ENCODE data around the gene POLD3.
"Not testable (repeated sequence)": the region's sequence is repeated elsewhere in the genome, so short reads cannot be mapped to it uniquely, and the experiment has no call there.

The POLD3 gene

DNA sequence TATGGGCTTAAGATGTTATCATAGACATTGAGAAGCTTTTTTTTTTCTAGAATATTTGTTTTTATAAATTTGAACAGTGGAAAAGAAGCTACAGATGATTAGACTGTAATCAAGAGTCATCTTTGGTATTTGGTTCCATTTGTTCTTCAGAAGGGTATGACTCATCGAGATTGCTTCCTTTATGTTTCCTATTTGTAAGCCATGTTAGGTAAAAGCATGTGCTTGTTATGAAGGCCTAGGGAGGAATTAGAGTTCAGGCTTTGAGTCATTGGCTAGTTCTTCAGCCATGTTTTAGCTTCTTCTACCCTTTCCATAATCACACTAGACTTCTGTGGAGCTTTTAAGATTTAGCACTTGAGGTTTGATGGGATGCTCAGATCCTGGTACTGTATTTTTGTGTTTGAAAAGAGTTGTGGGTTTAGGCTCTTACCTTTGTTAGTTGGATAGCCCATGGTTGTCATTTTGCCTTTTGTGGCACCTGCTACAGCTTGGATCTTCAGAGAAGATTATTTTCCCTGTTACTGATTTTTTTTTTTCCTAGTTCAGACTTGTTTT, 44.3 kb downstream of the POLD3 start:
- no peak for DNase-seq

DNA sequence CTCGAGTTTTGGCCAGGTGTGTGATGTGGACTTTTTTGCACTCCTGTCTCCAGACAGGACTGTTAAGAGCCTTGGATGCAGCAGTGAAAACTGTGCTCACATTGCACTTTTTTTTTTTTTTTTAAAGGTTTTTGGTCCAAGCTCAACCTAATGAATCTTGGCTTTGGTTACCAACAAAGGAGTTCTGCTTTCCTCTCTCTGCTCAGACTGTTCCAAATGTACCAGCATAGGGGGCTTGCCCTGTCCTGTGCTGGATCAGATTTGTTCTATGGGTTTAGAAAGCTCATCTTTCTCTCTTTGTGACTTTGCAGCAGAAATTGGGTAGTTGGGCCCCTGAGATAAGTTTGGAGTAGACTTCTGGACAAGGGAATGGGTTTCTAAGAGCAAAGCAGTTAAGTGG, 45.3 kb downstream of the POLD3 start:
- DNase-seq, result no peak

DNA sequence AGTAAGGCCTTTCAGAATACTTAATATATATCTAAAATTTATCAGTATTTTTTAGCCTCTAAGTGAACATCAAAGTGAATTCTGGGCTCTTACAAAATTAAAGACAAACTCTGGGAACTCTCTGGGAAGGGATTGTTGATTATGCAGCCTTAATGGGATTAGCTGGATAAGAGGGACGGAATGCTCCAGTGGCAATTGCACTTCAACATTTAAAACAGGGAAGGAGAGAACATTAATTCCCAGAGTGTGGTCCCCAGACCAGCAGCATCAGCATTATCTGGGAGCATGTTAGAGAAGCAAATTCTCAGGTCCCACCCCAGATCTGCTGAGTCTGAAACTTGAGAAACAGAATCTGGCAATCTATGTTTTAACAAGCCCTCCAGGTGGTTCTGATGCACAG, 46.5 kb downstream of the POLD3 start:
- DNase-seq, result peak in 1 of 51 donors; percentile 45

DNA sequence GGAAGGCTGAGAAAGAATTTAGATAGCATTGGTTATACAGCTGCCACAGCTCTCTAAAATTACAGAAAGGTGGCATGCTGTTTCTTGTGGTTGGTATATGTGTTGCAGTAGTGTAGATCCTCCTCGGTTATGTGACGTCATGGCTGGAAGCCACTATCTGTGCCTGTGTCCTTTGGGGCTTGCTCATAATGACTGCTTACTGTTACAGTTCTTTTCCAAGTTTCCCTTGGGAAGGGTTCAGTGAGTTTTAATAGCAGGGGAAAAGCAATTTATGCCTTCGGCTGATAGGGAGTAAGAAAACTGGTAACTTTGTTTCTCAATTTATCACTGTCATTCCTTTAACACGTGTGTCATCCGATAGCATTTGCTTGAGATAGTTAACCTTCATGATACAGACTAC, 47.2 kb downstream of the POLD3 start:
- DNase-seq, result peak in 1 of 51 donors; percentile 6

DNA sequence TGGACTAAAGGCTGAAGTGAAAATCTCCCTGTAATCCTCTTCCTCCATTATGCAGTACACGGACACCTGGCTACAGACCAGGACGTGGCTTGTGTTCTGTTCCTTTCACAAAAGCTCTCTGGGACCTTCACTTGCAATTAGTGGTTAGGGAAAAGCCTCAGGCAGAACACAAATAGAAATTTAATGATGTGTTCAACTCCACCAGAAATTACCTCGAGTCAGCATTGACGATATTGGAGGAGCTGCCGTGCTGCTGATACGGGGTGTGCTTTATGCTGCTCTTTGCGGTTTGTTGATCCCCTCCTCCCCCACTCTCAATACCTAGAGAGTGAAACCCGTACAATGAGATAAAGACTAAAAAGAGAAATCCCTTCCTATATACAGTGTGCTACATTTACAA, 48.9 kb downstream of the POLD3 start:
- DNase-seq, result peak in 2 of 51 donors; percentile 1 to 4

DNA sequence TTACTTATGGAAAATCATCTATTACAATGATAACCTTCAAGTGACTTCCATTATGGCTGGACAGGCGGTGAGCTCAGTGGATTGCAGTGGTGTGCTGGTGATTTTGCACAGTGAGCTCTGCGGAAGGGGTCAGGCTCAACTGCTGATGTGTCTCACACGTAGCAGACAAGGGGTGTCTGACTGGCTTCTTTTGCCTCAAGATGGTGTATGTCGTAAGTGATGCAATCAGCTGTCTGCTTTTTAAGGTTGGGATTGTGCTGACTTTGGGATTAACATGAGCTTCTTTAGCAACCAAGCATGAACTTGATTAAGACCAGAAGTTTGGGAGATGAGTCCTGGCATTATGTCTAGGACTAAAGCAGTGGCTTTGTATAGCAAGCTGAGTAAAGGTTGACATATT, 49.5 kb downstream of the POLD3 start:
- no peak for DNase-seq

- no peak for DNase-seq
Observed at GRCh38 chr11:74642912-74643311, 50.5 kb downstream of the POLD3 start.

DNA sequence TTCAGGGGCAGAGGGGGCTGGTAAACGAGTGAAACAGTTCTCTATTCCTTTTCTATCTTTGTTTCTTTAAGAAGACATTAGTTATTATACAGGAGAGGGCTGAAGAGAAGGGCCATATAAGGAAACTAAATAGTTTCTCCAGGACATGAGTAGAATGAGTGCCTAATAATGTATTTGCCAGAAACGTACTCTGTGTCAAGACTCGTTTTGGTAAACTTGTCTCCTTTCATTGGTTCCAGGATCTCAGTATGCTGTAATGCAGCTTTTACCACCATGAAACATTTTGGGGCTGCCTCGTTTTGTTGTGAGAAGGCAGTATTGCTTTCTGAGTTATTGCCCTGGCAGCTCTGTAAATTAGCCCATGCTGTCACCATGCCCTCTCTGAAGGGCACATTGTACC, 51.7 kb downstream of the POLD3 start:
- DNase-seq, result no peak

GRCh38 chr11:74646215-74646614, 53.8 kb downstream of the POLD3 start:
- DNase-seq, result no peak

- no peak for DNase-seq
Observed at GRCh38 chr11:74646954-74647353, 54.6 kb downstream of the POLD3 start.

DNA sequence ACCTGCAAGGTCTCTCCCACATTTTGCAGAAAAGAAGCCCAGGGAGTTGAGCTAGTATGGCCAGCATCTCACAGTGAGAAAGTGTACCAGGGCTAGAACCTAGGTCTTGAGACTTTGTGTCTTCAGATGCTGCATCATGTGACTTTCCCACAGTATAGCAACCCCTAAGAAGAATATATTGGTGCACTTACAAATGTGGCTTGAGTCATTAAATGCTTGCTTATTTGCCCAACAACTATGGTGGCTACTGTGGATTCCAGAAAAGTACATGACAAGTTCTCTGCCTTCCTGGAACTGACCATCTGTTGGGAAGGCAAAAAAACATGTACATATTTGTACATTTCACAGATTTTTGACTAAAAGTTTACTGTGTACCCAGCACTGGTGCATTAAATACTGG, 55.0 kb downstream of the POLD3 start:
- DNase-seq, result no peak

DNA sequence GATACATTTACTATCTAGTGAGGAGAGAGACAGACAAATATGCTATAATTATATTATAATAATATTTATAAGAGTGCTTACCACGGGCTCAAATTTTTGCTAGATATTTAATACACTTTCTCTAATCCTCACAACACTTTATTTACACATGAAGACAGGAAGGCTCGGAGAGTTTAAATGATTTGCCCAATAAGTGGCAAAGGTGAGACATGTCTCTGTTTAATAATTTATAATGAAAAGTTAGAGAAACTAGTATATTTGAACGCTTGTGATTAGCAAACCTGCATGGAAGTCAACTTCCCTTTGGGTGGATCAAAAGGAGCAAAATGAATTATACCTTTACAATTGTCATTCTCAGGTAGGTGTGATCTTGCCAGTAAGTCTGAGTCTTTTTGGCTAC, 55.4 kb downstream of the POLD3 start:
- DNase-seq, result no peak

- no peak for DNase-seq
Observed at GRCh38 chr11:74648894-74649293, 56.5 kb downstream of the POLD3 start.

GRCh38 chr11:74650498-74650897, 58.1 kb downstream of the POLD3 start:
- DNase-seq, result no peak

- DNase-seq, result no peak
Observed at GRCh38 chr11:74654976-74655375, 62.6 kb downstream of the POLD3 start.

DNA sequence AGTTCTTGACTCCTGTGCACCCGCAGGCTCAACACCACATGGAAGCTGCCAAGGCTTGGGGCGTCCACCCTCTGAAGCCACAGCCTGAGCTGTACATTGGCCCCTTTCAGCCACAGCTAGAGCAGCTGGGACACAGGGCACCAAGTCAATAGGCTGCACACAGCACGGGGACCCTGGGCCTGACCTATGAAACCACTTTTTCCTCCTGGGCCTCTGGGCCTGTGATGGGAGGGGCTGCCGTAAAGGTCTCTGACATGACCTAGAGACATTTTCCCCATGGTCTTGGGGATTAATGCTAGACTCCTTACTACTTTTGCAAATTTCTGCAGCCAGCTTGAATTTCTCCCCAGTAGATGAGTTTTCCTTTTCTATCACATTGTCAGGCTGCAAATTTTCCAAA, 66.7 kb downstream of the POLD3 start:
- not testable (repeated sequence) for DNase-seq

DNA sequence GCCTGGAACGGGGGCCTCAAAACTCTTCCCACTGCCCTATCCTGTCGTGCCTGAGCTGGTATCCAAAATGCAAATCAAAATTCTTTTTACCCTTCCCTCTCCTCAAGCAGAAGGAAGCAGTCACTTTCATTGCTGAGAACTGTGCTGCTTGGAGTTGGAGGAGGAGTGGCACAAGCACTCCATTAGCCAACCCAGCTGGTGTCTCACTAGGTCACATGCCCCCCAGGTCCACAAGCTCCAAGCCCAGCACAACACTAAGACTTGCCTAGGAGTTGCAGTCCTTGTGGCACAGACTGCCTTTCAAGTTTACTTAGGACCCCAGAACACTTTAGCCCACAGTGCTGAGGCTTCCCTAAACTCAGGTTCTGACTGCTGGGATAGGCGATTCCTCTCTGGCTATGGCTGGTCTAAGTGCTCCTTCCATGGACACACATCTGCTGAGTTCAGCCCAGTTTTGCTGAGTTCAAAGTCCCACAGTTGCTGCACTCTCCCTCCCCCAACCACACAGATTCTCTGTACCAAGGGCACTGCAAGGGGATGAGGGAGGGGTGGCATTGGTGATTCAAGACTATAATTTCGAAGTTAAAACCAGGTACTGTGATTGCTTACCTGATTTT, 70.2 kb downstream of the POLD3 start:
- DNase-seq, result no peak

DNA sequence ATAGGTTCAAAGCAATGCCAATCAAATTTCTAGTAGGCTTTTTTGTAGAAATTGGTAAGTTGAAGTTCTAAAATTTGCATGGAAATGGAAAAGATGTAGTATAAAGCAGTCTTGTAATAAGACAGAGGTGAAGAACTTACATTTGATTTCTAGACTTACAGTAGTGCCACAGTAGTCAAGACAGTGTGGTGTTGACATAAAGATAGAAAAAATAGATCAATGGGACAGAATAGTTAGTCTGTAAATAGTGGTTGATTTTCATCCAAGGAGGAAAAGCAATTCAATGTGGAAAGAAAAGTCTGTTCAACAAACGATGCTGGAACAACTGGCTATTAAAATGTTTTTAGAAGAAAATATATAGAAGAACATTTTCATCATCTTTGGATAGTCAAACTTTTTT, 70.9 kb downstream of the POLD3 start:
- no peak for DNase-seq

DNA sequence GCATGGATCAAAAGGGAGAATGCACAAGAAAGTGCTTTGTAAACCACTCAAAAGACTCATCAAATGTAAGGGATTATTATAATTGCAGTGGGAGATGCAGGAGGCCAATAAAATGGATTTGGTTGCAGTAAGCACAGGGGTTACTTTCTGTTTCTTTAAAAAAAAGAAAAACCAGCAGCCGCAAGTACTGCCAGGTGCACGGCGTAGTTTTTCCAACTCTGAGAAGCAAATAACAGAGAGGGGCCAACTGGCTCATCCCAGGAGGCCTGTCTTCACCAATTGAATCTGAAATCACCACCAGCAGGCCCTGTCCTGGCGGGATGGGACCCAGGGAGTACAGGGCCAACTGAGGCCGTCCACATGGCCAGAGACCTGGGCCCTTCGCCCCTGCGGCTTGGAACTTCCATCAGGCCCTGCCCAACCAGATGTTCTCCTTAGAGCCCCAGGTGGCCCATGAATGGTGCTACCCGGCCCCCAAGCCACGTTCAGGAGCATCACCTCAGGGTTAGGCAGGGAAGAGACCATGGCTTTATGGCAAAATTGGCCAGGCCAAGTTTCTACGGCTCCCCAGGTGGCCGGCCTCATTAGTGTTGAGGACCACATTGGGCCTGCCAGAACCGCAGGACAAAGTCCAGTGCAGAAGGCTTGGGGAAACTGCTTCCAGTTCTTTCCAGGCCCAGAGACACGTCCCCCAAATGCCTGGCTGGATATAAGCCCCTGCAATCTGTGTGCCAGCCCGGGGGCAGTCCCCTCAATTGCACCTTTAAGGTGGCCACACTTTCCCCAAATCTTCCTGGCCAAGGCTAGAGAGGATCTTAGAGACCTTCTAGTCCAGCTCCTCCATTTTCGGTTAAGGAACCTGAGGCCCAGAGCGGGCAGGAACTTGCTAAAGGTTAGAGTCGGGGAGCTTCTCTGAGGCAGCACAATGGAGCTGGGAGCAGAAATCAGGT, 77.1 kb downstream of the POLD3 start:
- DNase-seq, result no peak

DNA sequence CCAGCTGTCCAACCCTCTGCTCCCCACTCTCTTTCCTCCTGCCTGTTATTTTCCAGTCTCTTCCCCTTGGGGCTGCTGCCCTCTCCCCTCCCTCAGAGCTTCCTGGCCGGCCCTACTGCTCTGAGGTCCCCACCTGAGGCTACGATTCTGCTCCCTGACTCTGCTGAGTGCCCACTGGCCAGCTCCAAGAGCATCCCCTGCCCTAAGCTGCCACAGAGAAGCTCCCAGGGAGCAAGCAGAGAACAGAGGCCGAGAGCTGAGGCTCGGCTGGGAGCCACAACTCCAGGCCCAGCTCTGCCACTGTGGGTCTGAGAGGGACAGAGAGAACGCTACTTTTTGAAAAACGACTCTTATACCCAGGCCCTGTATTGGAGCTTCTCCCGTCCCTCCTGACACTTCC, 77.8 kb downstream of the POLD3 start:
- no peak for DNase-seq

DNA sequence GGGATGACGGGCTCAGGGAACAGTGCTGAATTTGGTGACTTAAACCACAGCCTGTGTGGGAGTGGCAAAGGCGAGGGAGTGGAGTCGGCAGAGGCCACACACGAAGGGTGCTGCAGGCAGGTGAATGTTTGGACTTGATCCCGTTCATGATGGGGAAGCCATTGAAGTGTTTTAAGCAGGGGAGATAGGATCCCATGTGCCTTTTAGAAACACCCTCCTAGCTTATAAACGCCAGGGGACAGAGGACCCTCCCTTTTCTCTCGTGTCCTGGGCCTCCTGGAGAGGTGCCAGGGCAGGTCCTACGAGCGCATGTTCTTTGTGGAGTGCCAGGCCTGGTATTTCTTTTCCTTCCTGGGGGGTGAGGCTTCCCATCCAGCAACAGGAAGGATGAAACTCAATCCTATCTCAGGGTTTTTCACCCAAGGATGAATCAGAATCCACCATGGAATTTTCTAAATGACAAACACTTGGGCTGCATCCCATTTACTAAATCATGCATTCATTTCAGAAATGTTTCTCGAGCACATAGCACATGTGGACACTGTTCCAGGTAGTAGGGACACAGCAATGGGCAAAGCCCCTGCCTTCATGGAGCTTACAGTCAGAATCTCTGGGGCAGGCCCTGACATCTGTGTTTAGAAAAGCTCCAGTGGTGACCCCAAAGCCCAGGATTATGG, 79.3 kb downstream of the POLD3 start:
- DNase-seq, result no peak

- no peak for DNase-seq
Observed at GRCh38 chr11:74672332-74672955, 80.1 kb downstream of the POLD3 start.

All from hypothalamus (tissue), 51 donors.